Activated CD8-positive, alpha-beta memory T cell treated with anti-CD3 and anti-CD28 coated beads, Interleukin-2, amount 50 U/mL, for 1 hour (primary cell): Measurements from ENCODE around the gene LGMN.
"Not testable (repeated sequence)": the region's sequence is repeated elsewhere in the genome, so short reads cannot be mapped to it uniquely, and the experiment has no call there.

Experiments used
- DNase-seq: peaks from one replicate; pipeline ENCODE4 v3.0.0-alpha.2; 2020; ENCODE audit errors: extremely low read depth

The LGMN gene

DNA sequence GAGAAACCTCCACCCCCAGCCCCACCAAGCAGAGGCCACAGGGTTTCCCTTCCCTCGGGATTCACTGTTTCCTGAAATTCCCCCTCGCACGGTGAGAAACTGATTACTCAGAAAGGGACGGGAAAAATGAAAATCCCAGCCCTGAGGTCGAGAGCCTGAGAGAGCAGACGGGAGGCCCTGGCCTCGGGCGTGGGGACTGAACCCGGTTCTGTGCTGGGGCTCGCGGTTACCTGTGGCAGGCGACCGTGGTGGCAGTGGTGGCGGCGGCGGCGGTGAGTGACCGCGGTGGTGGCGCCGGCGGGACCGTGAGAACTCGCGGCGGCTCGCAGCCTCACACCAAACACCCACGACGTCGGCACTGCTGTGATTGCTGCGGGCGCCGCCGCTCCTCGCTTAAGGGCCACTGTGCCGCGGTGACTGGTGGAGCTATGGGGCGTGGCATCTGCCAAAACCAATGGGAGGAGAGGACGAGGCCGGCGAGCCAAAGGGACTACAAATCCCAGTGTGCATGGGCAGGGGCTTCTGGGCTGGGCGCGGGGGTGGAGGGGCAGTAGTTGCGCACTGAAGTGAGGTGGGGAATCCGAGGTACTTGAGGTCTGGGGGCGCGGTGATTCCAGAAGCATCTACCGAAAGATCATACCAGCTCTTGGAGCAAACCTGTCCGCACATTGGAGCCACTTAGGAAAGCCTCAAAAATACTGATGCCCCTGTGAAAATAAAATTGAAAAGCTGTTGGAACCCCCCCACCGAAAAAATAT lies at the start of gene LGMN:
TSS of gene LGMN (minus strand) at position 369 of the 758 bp plus-strand sequence. CDS start 15,841 bp downstream, outside the sequence.
- peak; percentile 68 for DNase-seq

DNA sequence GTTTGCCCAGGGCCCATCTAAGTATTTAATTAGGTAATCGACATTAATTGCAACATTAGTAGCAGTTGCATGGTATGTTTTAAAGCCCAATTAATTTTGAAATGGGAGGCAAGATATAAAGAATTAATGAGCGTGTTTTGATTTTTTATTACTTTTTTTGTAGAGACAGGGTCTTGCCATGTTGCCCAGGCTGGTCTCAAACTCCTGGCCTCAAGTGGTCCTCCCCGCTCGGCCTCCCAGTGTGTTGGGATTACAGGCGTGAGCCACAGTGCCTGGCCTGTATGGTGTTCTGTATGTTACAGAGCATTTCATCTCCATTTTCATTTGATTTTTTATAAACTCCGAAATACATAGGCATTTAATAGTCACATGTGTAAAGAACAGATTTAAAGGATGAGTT lies 46.5 kb upstream of the LGMN start:
- no peak for DNase-seq

DNA sequence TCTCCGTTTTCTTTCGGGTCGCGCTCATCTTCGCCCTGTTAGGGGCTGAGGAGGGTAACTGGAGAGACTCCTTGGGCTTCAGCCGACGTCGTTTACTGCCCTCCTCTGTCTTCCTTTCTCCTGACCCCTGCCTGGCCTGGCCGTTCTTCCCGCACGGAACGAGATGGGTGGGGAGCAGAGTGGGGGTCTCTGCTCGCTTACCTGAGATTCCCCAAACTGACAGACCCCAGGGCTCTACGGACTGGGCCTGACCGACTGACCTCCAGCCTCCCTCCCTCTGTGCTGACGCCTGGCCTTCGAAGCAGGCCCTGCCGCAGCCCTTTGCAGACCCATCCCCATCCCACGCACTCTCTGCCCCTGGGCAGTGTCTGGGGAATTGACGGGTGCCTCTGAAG lies 46.1 kb upstream of the LGMN start:
- DNase-seq: no peak

DNA sequence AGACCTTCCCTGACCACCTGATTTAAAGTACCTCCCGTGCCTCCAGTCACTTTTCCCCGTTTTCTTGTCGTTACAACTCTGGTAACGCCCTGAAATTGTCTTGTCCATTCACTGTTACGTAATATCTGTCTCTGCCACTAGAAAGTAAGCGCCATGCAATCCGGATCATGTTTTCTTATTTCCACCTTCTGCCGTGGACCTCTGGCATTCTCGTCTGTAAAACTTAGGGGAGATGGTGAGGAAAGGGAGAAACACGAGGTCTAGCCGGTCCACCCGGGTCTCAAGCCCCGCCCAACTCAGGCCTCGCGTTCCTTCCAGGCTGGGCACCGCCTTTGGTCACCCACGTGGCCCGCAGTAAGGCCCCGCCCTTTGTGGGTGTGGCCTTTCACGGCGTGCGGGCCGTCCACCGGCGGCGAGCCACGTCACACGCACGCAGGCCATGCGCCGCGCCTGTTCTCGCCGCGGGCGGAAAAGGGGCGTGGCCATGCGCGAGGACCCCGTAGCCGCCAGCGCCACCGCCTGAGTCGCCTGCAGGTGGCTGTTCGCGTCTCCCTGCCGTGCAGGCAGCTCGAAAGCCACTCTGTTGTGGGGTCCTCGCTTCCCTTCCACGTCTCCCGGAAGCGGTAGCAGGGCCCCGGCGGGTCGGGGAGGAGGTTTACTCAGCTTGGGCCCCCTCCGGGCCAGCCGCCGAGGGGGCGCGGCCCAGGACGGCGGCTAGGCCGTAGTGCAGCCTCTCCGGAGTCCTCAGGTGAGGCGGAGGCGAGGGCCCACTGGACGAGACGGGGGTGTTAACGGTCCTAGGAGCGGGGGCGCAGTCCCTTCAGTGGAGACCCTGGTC lies 45.5 kb upstream of the LGMN start, which contains the start of gene GOLGA5:
TSS of gene GOLGA5 (plus strand) at position 597 of the 838 bp plus-strand sequence. CDS start 3,133 bp downstream, outside the sequence.
- peak; percentile 87 for DNase-seq

DNA sequence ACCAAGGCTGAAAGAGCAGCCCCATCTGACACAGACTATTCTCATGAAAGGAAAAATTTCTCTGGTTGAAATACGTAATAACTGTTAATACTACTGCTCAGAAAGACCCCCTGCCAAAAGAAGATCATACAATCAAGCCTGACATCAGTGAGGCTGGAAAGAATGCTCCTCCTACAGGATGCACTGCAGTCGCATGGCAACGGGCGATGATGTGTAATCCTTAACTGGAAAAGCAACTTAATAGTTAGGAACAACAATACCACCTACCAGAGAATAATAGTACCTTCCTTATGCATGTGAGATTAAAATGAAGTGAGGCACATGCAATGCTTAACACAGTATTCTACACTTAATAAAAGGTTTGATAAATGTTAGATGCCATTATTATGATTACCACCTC lies 44.5 kb upstream of the LGMN start:
- no peak for DNase-seq

- DNase-seq: no peak
These were observed 41.1 kb upstream of the LGMN start for GRCh38 chr14:92789457-92790089.

DNA sequence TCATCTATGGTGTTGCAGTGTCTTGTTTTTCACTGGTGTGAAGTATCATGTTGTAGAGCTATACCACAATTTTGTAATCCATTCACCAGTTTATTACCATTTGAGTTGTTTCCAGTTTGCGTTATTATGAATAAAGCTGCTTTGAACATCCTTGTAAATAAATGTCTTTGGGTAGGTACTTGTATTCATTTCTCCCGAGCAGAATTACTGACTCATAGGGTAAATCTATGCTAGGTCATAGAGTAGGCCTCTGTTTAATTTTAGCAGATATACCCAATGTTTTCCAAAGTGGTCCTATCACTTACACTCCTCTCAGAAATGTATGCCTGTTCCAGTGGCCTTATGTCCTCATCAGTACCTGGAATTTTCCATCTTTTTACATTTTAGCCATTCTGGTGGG lies 39.1 kb upstream of the LGMN start:
- no peak for DNase-seq

- DNase-seq: no peak
These were observed 38.0 kb upstream of the LGMN start for GRCh38 chr14:92786427-92786756.

DNA sequence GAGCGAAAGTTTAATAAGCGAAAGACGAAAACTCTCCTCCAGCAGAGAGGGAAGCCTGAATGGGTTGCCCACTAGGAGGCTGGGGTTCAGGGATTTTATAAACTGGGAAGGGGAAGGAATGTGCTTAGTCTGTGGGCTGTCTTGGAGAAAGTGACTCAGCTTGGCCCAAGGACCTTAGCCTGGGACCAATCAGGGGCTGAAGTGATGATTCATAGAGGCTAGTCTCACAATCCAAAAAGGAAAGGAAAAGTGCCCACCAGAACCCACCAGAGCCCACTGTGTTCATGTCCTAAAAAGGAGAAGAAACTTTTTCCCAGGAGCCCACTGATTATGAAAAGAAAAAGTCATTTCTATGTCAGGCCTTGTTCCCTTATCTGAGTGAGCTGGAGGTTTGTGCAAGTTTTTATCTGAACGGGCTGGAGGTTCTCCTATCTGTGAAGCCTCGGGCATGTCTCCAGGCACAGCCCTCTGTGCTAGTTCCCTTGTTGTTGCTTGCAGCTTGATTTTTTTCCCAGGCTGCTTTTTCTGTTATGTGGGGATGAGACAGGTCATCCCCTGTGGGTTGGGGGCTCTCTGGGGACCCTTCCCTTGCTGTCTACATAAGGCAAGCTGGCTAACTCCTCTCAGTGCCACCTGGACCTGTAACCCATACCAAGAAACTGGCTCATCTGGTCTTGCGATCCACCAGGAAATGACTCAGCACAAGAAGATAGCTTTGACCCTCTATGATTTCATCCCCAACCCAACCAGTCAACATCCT lies 37.4 kb upstream of the LGMN start:
- no peak for DNase-seq

GRCh38 chr14:92783813-92784431 lies 35.5 kb upstream of the LGMN start:
- DNase-seq: no peak

DNA sequence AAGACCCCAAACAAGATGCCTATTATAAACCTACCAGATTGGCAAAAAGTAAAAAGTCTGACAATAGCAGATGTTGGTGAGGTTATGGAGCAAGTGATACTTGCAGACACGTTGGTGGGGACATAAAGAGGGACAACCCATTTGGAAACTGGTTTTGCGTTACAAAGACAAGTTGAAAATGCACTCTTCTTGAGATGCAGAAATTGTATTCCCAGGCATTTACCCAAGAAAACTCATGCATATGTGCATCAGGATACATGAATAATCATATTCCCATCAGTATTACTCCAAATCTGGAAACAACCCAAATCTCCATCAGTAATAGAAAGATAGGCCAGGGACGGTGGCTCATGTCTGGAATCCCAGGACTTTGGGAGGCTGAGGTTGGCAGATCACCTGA lies 32.9 kb upstream of the LGMN start:
- no peak for DNase-seq

GRCh38 chr14:92780444-92781232 lies 32.2 kb upstream of the LGMN start:
- DNase-seq: no peak

GRCh38 chr14:92778868-92779565 lies 30.6 kb upstream of the LGMN start:
- DNase-seq: not testable (repeated sequence)

GRCh38 chr14:92775292-92775691 lies 26.9 kb upstream of the LGMN start:
- not testable (repeated sequence) for DNase-seq

GRCh38 chr14:92774572-92774971 lies 26.1 kb upstream of the LGMN start:
- no peak for DNase-seq

- no peak for DNase-seq
These were observed 22.1 kb upstream of the LGMN start for GRCh38 chr14:92770484-92770883.

GRCh38 chr14:92768795-92769194 lies 20.4 kb upstream of the LGMN start:
- no peak for DNase-seq

GRCh38 chr14:92768236-92768635 lies 19.8 kb upstream of the LGMN start:
- not testable (repeated sequence) for DNase-seq

GRCh38 chr14:92763666-92764631 lies 15.5 kb upstream of the LGMN start:
- not testable (repeated sequence) for DNase-seq
